Calu3 (cell line): ENCODE results near the gene CDKN1C. TPM values are rescaled to one million over a fixed set of nuclear protein-coding genes. Genes with fewer than 3 reads are reported as not detected.

ENCODE experiments used
- BruUV-seq: library from RNA; stranded (reverse); fragments of 400-500 nt; replicated peaks from 2 replicates; lab custom pipeline; 2021; lab: Mats Ljungman, UMichigan
- CTCF ChIA-PET: fragments of 300-600 bp; sonication (Branson Sonifier 250); formaldehyde crosslinking; loops from one replicate; lab custom pipeline; 2022; ENCODE audit warnings: antibody characterized with exemption; lab: Charles Lee
- DNase-seq: peaks from one replicate; pipeline ENCODE4 v3.0.0; 2022
- H3K27ac Mint-ChIP-seq: one replicate; pipeline ENCODE4 v1.8.0; 2022; ENCODE audit warnings: mixed read lengths; ENCODE audit not compliant: unreplicated experiment
- H3K27me3 Mint-ChIP-seq: one replicate; pipeline ENCODE4 v1.8.0; 2022; ENCODE audit warnings: mixed read lengths; ENCODE audit not compliant: unreplicated experiment
- H3K36me3 Mint-ChIP-seq: one replicate; pipeline ENCODE4 v1.8.0; 2022; ENCODE audit warnings: mild to moderate bottlenecking, moderate library complexity, mixed read lengths; ENCODE audit not compliant: insufficient read depth, unreplicated experiment
- H3K4me1 Mint-ChIP-seq: one replicate; pipeline ENCODE4 v1.8.0; 2022; ENCODE audit warnings: mild to moderate bottlenecking, low read depth, mixed read lengths; ENCODE audit not compliant: unreplicated experiment
- H3K4me3 Mint-ChIP-seq: one replicate; pipeline ENCODE4 v1.8.0; 2022; ENCODE audit warnings: mild to moderate bottlenecking, low read depth, moderate library complexity, mixed read lengths; ENCODE audit not compliant: unreplicated experiment
- H3K9me3 Mint-ChIP-seq: one replicate; pipeline ENCODE4 v1.8.0; 2022; ENCODE audit warnings: low read depth, mixed read lengths; ENCODE audit not compliant: unreplicated experiment
- intact Hi-C: fragments of 100-400 bp; cut with micrococcal nuclease; formaldehyde crosslinking; loops from one replicate; pipeline ENCODE4 v1.10.0; 2022; ENCODE audit not compliant: unreplicated experiment
- total RNA-seq: library from RNA; stranded (reverse); gene quantifications from 2 replicates; pipeline ENCODE4 v1.2.3, GENCODE V29; 2022
- TF ChIP-seq, protein P1 (sequence below): fragments of 200-600 bp; IDR thresholded peaks from one replicate; pipeline ENCODE4 v1.8.0; 2022; ENCODE audit warnings: antibody characterized with exemption; ENCODE audit not compliant: unreplicated experiment

Gene CDKN1C
- total RNA-seq, 1 experiment from 2014 or later, result 2.4 TPM

DNA sequence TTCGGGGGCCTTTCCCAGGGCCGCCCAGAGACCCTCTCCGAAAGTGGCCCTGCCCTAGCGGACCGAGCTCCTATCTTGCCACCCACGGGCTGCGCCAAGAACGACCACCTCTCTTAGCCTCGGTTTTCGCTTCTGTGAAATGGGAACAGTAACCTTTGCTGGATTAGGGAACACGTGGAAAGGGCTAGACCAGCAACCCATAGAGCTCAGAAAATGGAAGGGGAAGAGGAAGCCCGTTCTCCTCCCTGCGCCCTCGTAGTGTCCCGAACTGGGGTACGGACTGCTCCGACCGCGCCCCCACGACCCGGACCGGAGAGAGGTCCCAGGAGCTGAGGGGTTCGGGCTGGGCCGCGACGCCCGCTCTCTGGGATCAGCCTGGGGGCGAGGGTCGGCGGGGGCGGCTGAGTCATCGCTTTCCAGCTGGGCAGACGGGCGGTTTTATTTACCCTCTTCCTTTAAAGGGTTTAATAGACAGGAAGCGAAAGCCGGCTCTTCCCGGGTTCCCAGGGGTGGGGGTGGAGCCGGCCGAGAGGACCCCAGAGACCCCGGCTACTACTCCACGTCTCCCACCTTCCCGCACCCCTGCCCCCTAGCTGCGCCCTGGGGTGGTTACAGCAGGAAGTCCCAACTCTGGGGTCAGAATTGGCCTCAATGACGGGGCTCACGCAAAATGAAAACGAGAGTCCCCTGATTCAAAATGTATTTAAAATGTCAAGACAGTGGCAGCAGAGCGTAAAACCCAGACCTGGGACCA is 44.6 kb upstream of the CDKN1C start:
- intact Hi-C loops, result loop anchor here (2.0 kb wide), 4 partner anchors 25 to 397 kb away; no protein-coding TSS in a partner anchor
- peaks cover 68% of the 10 kb centered on the region for H3K36me3 Mint-ChIP-seq
- peaks cover 24% of the 10 kb centered on the region for H3K4me1 Mint-ChIP-seq
- TSS peak; percentile 90 for BruUV-seq
- no peaks in the 10 kb centered on the region for H3K27me3 Mint-ChIP-seq
- peak; percentile 79 for DNase-seq
- CTCF ChIA-PET, result interaction anchor here (0.6 to 2.9 kb wide), 15 partner anchors 12 to 479 kb away, joined by 3 to 40 read pairs (median 5); partner anchors contain the start of gene NAP1L4
- TF ChIP-seq, protein P1, sequence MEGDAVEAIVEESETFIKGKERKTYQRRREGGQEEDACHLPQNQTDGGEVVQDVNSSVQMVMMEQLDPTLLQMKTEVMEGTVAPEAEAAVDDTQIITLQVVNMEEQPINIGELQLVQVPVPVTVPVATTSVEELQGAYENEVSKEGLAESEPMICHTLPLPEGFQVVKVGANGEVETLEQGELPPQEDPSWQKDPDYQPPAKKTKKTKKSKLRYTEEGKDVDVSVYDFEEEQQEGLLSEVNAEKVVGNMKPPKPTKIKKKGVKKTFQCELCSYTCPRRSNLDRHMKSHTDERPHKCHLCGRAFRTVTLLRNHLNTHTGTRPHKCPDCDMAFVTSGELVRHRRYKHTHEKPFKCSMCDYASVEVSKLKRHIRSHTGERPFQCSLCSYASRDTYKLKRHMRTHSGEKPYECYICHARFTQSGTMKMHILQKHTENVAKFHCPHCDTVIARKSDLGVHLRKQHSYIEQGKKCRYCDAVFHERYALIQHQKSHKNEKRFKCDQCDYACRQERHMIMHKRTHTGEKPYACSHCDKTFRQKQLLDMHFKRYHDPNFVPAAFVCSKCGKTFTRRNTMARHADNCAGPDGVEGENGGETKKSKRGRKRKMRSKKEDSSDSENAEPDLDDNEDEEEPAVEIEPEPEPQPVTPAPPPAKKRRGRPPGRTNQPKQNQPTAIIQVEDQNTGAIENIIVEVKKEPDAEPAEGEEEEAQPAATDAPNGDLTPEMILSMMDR, result no peak
- peak overlapping the region; percentile 98 for H3K27ac Mint-ChIP-seq
- peak overlapping the region; percentile 94 for H3K4me3 Mint-ChIP-seq
- no peaks in the 10 kb centered on the region for H3K9me3 Mint-ChIP-seq

DNA sequence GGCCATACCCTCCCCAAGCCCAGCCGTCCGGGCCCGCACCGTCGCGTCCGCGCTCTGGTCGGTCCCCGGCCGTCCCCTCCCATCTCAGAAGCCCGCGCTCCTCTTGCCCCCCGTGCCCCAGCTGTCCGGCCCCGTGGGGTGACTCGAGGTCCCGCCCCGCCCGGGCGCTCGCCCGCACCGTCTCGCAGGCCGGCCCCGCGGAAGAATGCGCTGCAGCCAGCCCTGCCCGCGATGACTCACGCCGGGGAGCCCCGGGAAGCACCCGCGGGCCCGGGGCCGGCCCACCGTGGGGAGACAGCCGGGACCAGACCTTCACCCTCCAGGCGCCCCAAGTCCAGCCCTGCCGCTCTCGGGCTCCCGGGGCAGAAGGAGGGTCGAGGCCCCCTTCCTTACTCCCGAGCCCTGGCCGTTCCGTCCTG is 44.0 kb upstream of the CDKN1C start:
- intact Hi-C loops, result no loop called here
- no peaks in the 10 kb centered on the region for H3K9me3 Mint-ChIP-seq
- CTCF ChIA-PET, result interaction anchor here (0.6 to 2.9 kb wide), 11 partner anchors 11 to 398 kb away, joined by 3 to 40 read pairs (median 6); partner anchors contain the start of gene NAP1L4
- H3K27ac Mint-ChIP-seq, result peak overlapping the region; percentile 98
- peak overlapping the region; percentile 94 for H3K4me3 Mint-ChIP-seq
- TF ChIP-seq, protein P1, result no peak
- DNase-seq, result peak; percentile 90
- no peaks in the 10 kb centered on the region for H3K27me3 Mint-ChIP-seq
- BruUV-seq, result no TSS peak
- peaks cover 74% of the 10 kb centered on the region for H3K36me3 Mint-ChIP-seq
- peaks cover 30% of the 10 kb centered on the region for H3K4me1 Mint-ChIP-seq

DNA sequence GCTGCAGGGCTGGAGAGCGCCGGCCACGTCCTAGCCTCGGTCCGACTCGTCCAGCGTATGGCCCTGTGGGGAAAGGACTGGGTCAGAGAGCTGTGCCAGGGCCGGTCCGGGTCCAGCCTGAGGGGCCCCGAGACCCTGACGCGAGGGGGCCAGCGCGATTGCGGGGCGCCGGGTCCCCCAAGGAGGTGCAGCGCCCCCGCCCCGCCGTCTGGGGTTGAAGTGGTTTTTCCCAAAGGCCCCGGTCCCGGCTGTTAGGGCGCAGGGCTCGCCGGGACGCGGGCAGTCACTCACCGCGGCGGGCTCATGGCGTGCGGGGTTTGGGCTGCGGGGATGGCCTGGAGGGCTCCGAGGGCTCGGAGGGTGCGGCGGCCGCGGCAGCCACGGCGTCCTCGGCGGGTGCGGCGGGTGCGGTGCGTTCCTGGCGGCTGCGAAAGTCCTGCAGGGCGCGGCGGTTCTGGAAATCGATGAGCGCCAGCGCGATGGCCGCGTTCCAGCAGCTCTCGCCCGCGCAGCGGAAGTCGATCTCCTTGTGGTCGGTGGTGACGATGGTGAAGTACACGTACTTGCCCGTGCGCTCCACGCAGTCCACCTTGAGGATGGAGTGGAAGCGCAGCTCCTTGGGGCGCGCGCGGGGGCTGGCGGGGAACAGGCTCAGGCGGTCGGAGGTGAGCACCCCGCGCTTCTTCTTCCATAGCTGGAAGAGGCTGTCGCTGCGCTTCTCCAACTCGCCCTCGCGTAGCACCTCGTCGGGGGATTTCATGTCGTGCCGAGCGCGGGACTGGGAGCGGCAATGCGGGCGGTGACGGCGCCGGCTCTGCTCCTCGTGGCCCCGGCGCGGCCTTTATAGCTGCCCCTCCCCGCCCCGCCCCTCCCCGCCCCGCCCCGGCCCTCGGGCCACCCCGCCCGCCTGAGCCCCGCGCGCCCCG is 43.3 kb upstream of the CDKN1C start, which contains the start of gene PHLDA2:
PHLDA2 (minus strand) TSS at position 816 of the 926 bp plus-strand sequence; CDS start at position 760, 56 bp downstream.
- CTCF ChIA-PET, result interaction anchor here (0.6 to 2.9 kb wide), 8 partner anchors 16 to 397 kb away, joined by 3 to 40 read pairs (median 9); a partner anchor contains a TSS
- peak; percentile 81 for DNase-seq
- Mint-ChIP-seq H3K4me1 (peaks cover 34% of the 10 kb centered on the region), H3K36me3 (peaks cover 80% of the 10 kb centered on the region), H3K27me3 (no peaks in the 10 kb centered on the region), H3K9me3 (no peaks in the 10 kb centered on the region), H3K27ac (peak within 1 kb of the TSS; percentile 98), H3K4me3 (peak within 1 kb of the TSS; percentile 94)
- TF ChIP-seq, protein P1, result no peak
- TSS peak; percentile 97 for BruUV-seq
- intact Hi-C loops, result no loop called here
